Esophagus (tissue), 2 donors: ENCODE results near the gene ANXA8. TPM values are rescaled to one million over a fixed set of nuclear protein-coding genes. Genes with fewer than 3 reads are reported as not detected.

Source experiments
- H3K27ac ChIP-seq, 2 donors: one replicate each; pipeline ENCODE4 v1.5.1; 2013; ENCODE audit warnings: low read depth in 2 of 2, mild to moderate bottlenecking in 2 of 2, inconsistent platforms in 1 of 2, low read length in 1 of 2, moderate library complexity in 1 of 2
- H3K27me3 ChIP-seq, 2 donors: one replicate each; pipeline ENCODE4 v1.6.1; 2013; ENCODE audit warnings: low read length in 2 of 2, control low read depth in 1 of 2, mild to moderate bottlenecking in 1 of 2; ENCODE audit not compliant: insufficient read depth in 2 of 2, control insufficient read depth in 1 of 2
- H3K36me3 ChIP-seq, 2 donors: one replicate each; pipeline ENCODE4 v1.6.1; 2013; ENCODE audit warnings: low read length in 1 of 2; ENCODE audit not compliant: control insufficient read depth in 2 of 2, insufficient read depth in 2 of 2
- H3K4me1 ChIP-seq, 2 donors: one replicate each; pipeline ENCODE4 v1.6.1; 2013; ENCODE audit warnings: low read length in 1 of 2; ENCODE audit not compliant: control insufficient read depth in 2 of 2, insufficient read depth in 2 of 2
- H3K4me3 ChIP-seq, 2 donors: one replicate each; pipeline ENCODE4 v1.5.1; 2013; ENCODE audit warnings: low read length in 2 of 2, mild to moderate bottlenecking in 2 of 2, low read depth in 1 of 2, moderate library complexity in 1 of 2
- H3K9me3 ChIP-seq, 2 donors: one replicate each; pipeline ENCODE4 v1.6.1; 2013; ENCODE audit warnings: mild to moderate bottlenecking in 2 of 2, low read depth in 1 of 2, low read length in 1 of 2, moderate library complexity in 1 of 2; ENCODE audit not compliant: control insufficient read depth in 2 of 2, insufficient read depth in 1 of 2
- WGBS, 2 donors: extraction: QIAGEN DNeasy Blood & Tissue Kit; methylation state at CpG; one replicate each; pipeline ENCODE4 v1.1.7; 2013; 5-methylcytosine and 5-hydroxymethylcytosine counted together
- polyA plus RNA-seq, 2 donors: library from polyadenylated mRNA; stranded (reverse); fragments of 200-250 nt; gene quantifications; one replicate each; pipeline ENCODE4 v1.2.3, GENCODE V29; 2013
- donor health status: healthy with polysubstance abuse.
- donor health status: Bipolar disorder and iron deficiency.

ANXA8 gene
- polyA plus RNA-seq, 2 donors = 250 to 261 TPM

- no peak overlapping the region for H3K4me3 ChIP-seq
- H3K27me3 ChIP-seq = no peaks in the 10 kb centered on the region
- 63 to 67% methylated on average over 9 of the region's 9 CpGs for WGBS, 2 donors
- H3K27ac ChIP-seq = no peak overlapping the region
- no peaks in the 10 kb centered on the region for H3K36me3 ChIP-seq
- no peaks in the 10 kb centered on the region for H3K4me1 ChIP-seq
- H3K9me3 ChIP-seq = peaks cover 3 to 5% of the 10 kb centered on the region in 2 donors
Measured at GRCh38 chr10:47449102-47449978, 34.6 kb downstream of the ANXA8 start.

GRCh38 chr10:47447705-47448104 is 36.2 kb downstream of the ANXA8 start:
- H3K36me3 ChIP-seq = no peaks in the 10 kb centered on the region
- H3K4me1 ChIP-seq = no peaks in the 10 kb centered on the region
- peaks cover 3 to 5% of the 10 kb centered on the region in 2 donors for H3K9me3 ChIP-seq
- no peaks in the 10 kb centered on the region for H3K27me3 ChIP-seq
- H3K4me3 ChIP-seq = no peak overlapping the region
- WGBS, 2 donors = 84 to 89% methylated on average over 3 of the region's 3 CpGs
- no peak overlapping the region for H3K27ac ChIP-seq

GRCh38 chr10:47447209-47447608 is 36.7 kb downstream of the ANXA8 start:
- no peaks in the 10 kb centered on the region for H3K36me3 ChIP-seq
- no peak overlapping the region for H3K27ac ChIP-seq
- no peaks in the 10 kb centered on the region for H3K4me1 ChIP-seq
- peaks cover 3 to 5% of the 10 kb centered on the region in 2 donors for H3K9me3 ChIP-seq
- WGBS, 2 donors = 90 to 91% methylated on average over 4 of the region's 4 CpGs
- H3K27me3 ChIP-seq = no peaks in the 10 kb centered on the region
- H3K4me3 ChIP-seq = no peak overlapping the region

GRCh38 chr10:47445720-47446119 is 38.2 kb downstream of the ANXA8 start:
- Histone ChIP-seq H3K4me3 (no peak overlapping the region), H3K9me3 (peaks cover 3 to 5% of the 10 kb centered on the region in 2 donors), H3K27ac (no peak overlapping the region), H3K4me1 (no peaks in the 10 kb centered on the region), H3K36me3 (no peaks in the 10 kb centered on the region), H3K27me3 (no peaks in the 10 kb centered on the region)
- WGBS, 2 donors = 63 to 70% methylated on average over 1 of the region's 1 CpG

GRCh38 chr10:47444047-47444446 is 39.9 kb downstream of the ANXA8 start:
- 72 to 73% methylated on average over 2 of the region's 2 CpGs for WGBS, 2 donors
- Histone ChIP-seq H3K27me3 (no peaks in the 10 kb centered on the region), H3K9me3 (peaks cover 3 to 5% of the 10 kb centered on the region in 2 donors), H3K27ac (no peak overlapping the region), H3K36me3 (no peaks in the 10 kb centered on the region), H3K4me1 (peaks cover 0 to 4% of the 10 kb centered on the region in 2 donors), H3K4me3 (no peak overlapping the region)

- Histone ChIP-seq H3K27me3 (no peaks in the 10 kb centered on the region), H3K27ac (no peak overlapping the region), H3K4me1 (peaks cover 0 to 4% of the 10 kb centered on the region in 2 donors), H3K36me3 (no peaks in the 10 kb centered on the region), H3K9me3 (peaks cover 3 to 5% of the 10 kb centered on the region in 2 donors), H3K4me3 (no peak overlapping the region)
- WGBS, 2 donors = 76 to 88% methylated on average over 2 of the region's 2 CpGs
Measured at GRCh38 chr10:47443145-47443544, 40.8 kb downstream of the ANXA8 start.

GRCh38 chr10:47442351-47442750 is 41.6 kb downstream of the ANXA8 start:
- WGBS, 2 donors = 83 to 87% methylated on average over 5 of the region's 5 CpGs
- no peak overlapping the region for H3K4me3 ChIP-seq
- H3K27ac ChIP-seq = no peak overlapping the region
- H3K27me3 ChIP-seq = no peaks in the 10 kb centered on the region
- peaks cover 0 to 4% of the 10 kb centered on the region in 2 donors for H3K4me1 ChIP-seq
- H3K36me3 ChIP-seq = no peaks in the 10 kb centered on the region
- peaks cover 3 to 5% of the 10 kb centered on the region in 2 donors for H3K9me3 ChIP-seq

GRCh38 chr10:47441938-47442337 is 42.0 kb downstream of the ANXA8 start:
- peaks cover 3 to 5% of the 10 kb centered on the region in 2 donors for H3K9me3 ChIP-seq
- peaks cover 0 to 4% of the 10 kb centered on the region in 2 donors for H3K4me1 ChIP-seq
- no peak overlapping the region for H3K27ac ChIP-seq
- no peaks in the 10 kb centered on the region for H3K27me3 ChIP-seq
- 75 to 76% methylated on average over 4 of the region's 4 CpGs for WGBS, 2 donors
- no peak overlapping the region for H3K4me3 ChIP-seq
- no peaks in the 10 kb centered on the region for H3K36me3 ChIP-seq

- Histone ChIP-seq H3K4me3 (no peak overlapping the region), H3K4me1 (peaks cover 0 to 4% of the 10 kb centered on the region in 2 donors), H3K36me3 (no peaks in the 10 kb centered on the region), H3K27me3 (no peaks in the 10 kb centered on the region), H3K9me3 (no peaks in the 10 kb centered on the region), H3K27ac (no peak overlapping the region)
- 86 to 91% methylated on average over 4 of the region's 4 CpGs for WGBS, 2 donors
Measured at GRCh38 chr10:47440207-47440606, 43.7 kb downstream of the ANXA8 start.
